ENCODE measurements around the gene ACOT8.

Gene ACOT8

GRCh38 chr20:45848421-45848820, 8.8 kb downstream of the ACOT8 start:
- TF ChIP-seq FOXP2 (optimal IDR thresholded peaks at IDR 0.05; ENCODE audit: borderline replicate concordance, extremely low read depth, extremely low read length, insufficient read depth) (no peak), POLR2AphosphoS5 (IDR thresholded peaks at IDR 0.05; ENCODE audit: low read depth, low read length) (no peak), REST (IDR thresholded peaks at IDR 0.05; ENCODE audit: insufficient read depth in 1 of 2, low read depth in 2 of 2, low read length in 2 of 2) (no peak), SIN3A (IDR thresholded peaks at IDR 0.05; ENCODE audit: borderline replicate concordance, insufficient read depth, low read length) (no peak), TAF1 (IDR thresholded peaks at IDR 0.05; ENCODE audit: borderline replicate concordance, insufficient read depth, low read length) (no peak)

GRCh38 chr20:45845452-45845851, 11.7 kb downstream of the ACOT8 start:
- TF ChIP-seq TAF1 (IDR thresholded peaks at IDR 0.05; ENCODE audit: borderline replicate concordance, insufficient read depth, low read length) (no peak), SIN3A (IDR thresholded peaks at IDR 0.05; ENCODE audit: borderline replicate concordance, insufficient read depth, low read length) (no peak), REST (IDR thresholded peaks at IDR 0.05; ENCODE audit: insufficient read depth in 1 of 2, low read depth in 2 of 2, low read length in 2 of 2) (no peak), FOXP2 (optimal IDR thresholded peaks at IDR 0.05; ENCODE audit: borderline replicate concordance, extremely low read depth, extremely low read length, insufficient read depth) (no peak), POLR2AphosphoS5 (IDR thresholded peaks at IDR 0.05; ENCODE audit: low read depth, low read length) (no peak)

- TF ChIP-seq REST (IDR thresholded peaks at IDR 0.05; ENCODE audit: insufficient read depth in 1 of 2, low read depth in 2 of 2, low read length in 2 of 2) (no peak), POLR2AphosphoS5 (IDR thresholded peaks at IDR 0.05; ENCODE audit: low read depth, low read length) (peak; percentile 12; the same call in 1 of the 2 replicates), SIN3A (IDR thresholded peaks at IDR 0.05; ENCODE audit: borderline replicate concordance, insufficient read depth, low read length) (no peak)
Observed at GRCh38 chr20:45843506-45843905, 13.7 kb downstream of the ACOT8 start.

- TF ChIP-seq REST (IDR thresholded peaks at IDR 0.05; ENCODE audit: insufficient read depth in 1 of 2, low read depth in 2 of 2, low read length in 2 of 2) (no peak), FOXP2 (optimal IDR thresholded peaks at IDR 0.05; ENCODE audit: borderline replicate concordance, extremely low read depth, extremely low read length, insufficient read depth) (no peak), TAF1 (IDR thresholded peaks at IDR 0.05; ENCODE audit: borderline replicate concordance, insufficient read depth, low read length) (no peak), SIN3A (IDR thresholded peaks at IDR 0.05; ENCODE audit: borderline replicate concordance, insufficient read depth, low read length) (no peak), POLR2AphosphoS5 (IDR thresholded peaks at IDR 0.05; ENCODE audit: low read depth, low read length) (no peak)
Observed at GRCh38 chr20:45842169-45842812, 14.9 kb downstream of the ACOT8 start.

All from PFSK-1 (cell line).